DOHH2 (cell line): ENCODE results near the gene RC3H1.

Source experiments
- CTCF ChIP-seq: fragments of 200-600 bp; sonication (generic); IDR thresholded peaks from one replicate; pipeline ENCODE4 v1.5.1; 2014; ENCODE audit warnings: antibody characterized with exemption, mild to moderate bottlenecking, low read depth, low read length; ENCODE audit not compliant: poor library complexity, severe bottlenecking
- EZH2phosphoT487 ChIP-seq: fragments of 200-600 bp; sonication (generic); IDR thresholded peaks from 2 replicates; pipeline ENCODE4 v1.6.1; 2017; ENCODE audit warnings: borderline replicate concordance, mild to moderate bottlenecking, antibody characterized with exemption, low read length, moderate library complexity, mixed read lengths

- TF ChIP-seq CTCF (no peak), EZH2phosphoT487 (no peak)
These were observed 4.8 kb downstream of the RC3H1 start for GRCh38 chr1:174017231-174017970.
